HG02938 (cell line): ENCODE data around the gene SNX25.
A peak's percentile ranks its signal among the peaks of the same experiment; 100 is the strongest.
"Not testable (repeated sequence)": the region's sequence is repeated elsewhere in the genome, so short reads cannot be mapped to it uniquely, and the experiment has no call there.

Experiments used
- ATAC-seq: cut with Tn5 transposase; IDR thresholded peaks from one replicate; pipeline ENCODE4 v1.9.1; 2021; ENCODE audit warnings: mild to moderate bottlenecking, moderate library complexity; ENCODE audit not compliant: unreplicated experiment

Gene SNX25

DNA sequence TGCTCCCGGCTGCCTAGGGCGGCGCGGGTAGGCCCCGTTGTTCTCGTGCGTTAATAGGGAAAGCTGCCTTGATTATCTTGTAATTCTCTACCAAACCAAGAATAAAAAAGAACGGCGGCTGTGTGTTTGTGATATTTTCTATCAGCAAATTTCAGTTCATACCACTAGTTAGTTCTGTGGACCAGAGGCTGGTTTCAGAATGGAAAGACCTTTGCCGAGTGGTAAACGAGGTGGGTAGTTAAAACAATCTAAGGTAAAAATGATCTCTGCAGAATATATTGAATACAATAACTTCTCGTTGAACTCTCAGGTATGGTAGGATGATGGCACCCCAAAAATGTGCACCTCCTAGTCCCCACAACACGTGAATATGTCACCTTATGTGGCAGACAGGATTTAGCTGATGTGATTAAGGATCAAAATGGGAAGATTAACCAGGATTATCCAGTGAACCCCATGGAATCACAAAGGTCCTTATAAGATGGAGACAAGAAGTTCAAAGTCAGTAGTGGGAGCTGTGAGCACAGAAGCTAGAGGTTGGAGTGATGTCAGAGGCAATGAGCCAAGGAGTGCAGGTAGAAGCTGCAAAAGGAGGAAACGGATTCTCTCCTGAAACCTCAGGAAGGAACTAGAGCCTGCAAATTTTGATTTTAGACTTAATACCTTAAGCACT, 5.0 kb upstream of the SNX25 start:
- ATAC-seq: no peak

DNA sequence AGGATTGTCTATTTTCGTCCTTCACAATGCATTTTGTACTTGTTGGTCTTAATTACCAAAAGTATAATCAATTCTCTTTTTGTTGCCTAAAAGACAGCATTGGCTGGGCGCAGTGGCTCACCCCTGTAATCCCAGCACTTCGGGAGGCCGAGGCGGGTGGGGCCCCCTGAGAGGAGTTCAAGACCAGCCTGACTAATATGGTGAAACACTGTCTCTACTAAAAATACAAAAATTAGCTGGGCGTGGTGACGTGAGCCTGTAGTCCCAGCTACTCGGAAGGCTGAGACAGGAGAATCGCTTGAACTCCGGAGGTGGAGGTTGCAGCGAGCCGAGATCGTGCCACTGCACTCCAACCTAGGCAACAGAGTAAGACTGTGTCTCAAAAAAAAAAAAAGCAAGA, 4.3 kb upstream of the SNX25 start:
- ATAC-seq: not testable (repeated sequence)

DNA sequence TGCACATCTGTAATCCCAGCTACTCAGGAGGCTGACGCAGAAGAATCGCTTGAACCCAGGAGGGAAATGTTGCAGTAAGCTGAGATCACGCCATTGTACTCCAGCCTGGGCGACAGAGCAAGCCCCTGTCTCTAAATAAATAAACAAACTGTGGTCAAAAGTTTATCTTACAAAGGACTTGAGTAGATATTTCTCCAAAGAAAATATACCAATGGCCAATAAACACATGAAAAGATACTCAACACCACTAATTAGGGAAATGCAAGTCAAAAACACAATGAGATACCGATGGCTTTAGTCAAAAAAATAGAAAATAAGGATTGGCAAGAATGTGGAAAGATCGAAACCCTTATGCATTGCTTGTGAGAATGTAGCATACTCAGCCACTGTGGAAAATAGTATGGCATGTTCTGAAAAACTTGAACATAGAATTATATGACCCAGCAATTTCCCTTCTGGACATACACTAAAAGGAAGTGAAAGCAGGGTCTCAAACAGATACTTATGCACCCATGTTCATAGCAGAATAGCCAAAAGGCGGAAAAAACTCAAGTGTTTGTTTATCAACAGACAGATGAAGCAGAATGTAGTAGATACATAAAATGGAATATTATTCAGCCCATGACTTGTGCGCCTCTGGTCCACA, 3.6 kb upstream of the SNX25 start:
- no peak for ATAC-seq

DNA sequence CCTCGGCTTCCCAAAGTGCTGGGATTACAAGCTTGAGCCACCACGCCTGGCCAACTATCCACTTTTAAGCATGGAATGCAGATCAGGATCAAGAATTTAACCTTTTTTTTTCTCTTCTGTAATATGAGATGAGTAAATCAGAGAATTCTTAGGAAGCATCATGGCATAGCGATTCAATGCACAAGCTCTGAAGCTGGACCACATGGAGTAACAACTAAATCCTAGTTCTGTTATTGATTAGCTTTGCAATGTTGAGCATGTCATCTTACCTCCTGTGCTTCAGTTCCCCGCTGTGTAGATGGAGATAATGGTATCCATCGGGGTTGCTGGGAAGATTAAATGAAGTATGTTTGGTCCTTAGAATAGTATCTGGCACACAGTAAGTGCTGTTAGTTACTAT, 1.9 kb upstream of the SNX25 start:
- no peak for ATAC-seq

DNA sequence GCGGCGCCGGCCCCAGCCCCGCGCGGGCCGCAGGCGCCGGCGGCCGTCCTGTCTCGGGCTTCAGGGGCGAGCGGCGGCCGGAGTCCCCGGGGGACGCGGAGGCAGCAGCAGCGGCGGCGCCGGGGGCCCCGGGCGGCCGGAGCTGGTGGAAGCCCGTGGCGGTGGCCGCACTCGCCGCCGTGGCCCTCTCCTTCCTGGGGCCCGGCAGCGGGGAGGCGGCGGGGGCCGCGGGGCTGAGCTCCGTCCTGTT, 379 bp downstream of the SNX25 start:
- ATAC-seq: peak; percentile 15

DNA sequence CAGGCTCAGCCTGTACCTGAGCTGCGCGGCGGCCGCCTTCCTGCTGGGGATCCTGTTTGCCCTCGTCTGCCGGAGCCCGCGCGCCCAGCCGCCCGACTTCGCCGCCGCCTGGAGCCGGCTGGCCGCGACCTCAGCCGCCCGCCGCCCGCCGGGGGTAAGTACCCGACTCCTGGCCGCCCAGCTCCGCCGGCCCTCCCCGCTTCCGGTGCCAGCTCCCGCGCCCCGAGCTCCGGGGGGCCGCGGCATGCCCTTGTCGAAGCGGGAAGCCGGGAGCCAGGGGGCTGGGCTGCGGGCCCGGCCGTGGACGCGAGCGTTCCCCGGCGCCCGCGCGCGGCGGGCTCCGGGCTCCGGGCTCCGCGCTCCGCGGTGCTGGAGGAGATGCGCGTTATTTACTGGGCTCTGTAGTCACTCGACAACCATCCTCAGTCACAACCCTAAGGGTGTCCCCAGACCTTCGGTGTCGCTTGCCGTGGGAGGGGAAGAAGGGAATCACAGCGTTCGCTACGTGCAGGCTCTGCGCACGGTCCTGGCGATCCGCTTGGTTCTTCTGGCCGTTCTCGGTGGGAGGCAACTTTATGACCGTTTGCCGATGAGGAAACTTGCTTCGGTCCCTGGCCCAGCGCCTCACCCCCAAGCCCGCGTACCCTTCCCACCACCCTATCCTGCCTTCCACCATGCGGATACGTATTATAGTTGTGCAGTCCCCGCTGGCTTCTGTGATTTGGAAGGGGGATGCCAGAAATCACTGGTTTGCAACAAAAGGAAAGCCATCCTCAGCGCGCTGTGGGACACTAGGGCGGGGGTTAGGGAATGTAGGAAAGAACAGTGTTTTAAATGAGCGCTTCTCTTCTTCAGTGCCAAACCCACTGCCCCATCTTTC, 944 bp downstream of the SNX25 start:
- ATAC-seq: peak; percentile 23

DNA sequence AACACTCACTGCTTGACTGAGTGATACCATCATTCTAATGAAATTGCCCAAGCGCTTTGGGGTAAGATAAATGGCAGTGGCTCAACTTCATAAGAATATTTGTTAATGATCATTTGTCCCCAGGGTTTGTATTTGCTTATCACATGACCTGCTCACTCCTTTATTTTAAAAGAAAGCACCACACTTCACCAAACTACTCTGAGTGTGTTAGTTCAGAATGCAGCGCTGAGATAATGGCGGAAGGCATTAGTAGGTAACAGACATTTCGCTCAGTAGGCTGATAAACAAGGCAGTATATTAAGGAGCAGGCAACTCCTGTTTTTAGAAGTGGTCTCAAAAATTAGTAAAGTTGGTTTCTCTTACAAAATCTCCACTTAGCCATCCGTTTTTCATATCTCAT, 1.6 kb downstream of the SNX25 start:
- no peak for ATAC-seq

DNA sequence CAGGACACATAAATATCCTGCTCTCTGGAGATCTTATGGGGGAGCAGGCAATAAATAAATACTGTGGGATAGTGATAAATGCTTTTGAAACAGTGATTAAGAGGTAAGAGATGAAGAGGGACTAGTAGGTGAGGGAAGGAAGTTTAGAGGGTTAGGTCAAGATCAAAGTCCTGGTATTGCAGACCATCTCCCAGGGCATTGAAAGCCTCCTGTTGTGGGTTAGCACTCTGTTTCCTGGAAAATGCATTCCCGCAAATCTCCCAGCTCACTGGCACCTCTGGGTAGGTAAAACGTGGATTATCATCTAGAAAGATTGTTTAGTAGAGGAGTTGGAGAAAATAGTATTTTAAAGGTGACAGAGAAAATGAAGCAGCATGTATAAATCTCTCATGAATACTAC, 2.2 kb downstream of the SNX25 start:
- no peak for ATAC-seq

DNA sequence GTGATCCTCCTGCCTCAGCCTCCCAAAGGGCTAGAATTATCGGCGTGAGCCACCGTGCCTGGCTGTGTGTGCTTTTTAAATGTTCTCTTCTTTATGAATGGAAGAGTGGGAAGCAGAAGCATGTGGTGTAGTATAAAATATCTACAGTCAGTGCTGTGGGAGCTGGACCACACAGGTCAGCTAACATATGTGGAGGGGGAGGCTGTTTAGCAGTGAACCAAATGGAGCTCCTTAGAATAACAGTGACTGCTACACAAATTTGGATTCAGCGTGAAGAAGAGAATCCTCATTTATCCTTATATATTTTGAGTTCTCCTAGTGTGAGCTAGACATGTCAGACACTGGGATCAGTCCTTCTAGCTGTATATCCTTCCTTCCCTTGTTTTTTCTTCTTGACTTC, 3.2 kb downstream of the SNX25 start:
- no peak for ATAC-seq

DNA sequence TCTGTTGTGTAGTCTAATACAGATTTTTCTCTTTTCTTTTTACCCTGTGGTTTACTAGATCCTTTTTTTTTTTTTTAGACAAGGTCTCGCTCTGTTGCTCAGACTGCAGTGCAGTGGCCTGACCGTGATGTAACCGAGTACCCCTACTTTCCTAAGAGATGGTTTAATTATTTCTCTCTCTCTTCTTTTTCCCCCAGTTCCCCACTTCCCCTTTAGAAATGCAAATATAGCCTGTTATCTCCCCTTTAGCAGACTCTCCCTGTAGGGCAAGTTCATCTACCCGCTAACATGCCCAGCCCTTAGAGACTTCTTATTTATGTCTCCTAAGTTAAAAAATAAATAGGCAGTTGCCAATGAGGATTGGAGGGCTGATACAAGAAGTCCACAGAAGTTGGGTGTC, 4.5 kb downstream of the SNX25 start:
- peak; percentile 40 for ATAC-seq

DNA sequence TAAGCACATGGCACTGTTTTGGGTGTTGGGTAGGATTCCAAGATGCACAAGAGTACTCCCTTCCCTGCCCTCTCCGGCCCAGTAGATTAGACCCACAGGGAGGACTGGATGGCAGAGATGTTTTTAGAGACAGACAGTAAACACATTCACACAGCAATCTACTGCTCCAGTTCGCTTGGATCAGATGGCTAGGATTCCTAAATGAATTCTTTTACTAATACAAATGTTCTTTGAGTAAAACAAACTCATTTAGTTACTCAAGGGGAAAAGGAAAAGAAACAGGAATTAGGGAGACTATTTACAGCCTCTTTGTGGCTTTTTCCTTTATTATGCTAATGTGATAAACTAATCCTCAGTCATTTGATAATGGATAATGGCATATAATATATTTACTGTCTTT, 5.9 kb downstream of the SNX25 start:
- no peak for ATAC-seq

DNA sequence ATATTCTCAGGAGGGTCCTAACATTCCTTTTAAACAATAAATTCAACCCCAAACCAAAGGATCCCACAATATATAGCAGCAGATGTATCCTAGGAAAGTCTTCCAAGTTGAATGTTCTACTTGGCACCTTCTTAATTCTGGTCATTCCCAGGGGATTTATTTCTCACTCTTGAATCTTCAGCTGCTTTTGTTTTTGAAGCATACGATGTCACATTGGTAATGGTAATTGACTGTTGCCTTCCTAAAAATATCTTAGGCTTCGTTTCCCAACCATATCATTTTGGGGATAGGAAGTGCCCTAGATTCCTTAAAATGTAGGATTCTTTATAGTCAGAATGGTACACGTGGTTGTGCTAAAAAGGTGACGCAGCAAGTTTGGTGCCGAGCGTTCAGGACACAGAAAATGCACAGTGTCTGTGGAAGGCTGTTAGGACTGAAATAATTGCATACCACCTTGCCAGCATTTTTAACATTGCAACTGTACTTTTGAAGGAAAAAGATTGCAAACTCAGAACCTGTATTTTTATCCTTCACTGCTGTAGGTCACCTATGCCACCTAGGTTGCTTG, 8.1 kb downstream of the SNX25 start:
- ATAC-seq: no peak

DNA sequence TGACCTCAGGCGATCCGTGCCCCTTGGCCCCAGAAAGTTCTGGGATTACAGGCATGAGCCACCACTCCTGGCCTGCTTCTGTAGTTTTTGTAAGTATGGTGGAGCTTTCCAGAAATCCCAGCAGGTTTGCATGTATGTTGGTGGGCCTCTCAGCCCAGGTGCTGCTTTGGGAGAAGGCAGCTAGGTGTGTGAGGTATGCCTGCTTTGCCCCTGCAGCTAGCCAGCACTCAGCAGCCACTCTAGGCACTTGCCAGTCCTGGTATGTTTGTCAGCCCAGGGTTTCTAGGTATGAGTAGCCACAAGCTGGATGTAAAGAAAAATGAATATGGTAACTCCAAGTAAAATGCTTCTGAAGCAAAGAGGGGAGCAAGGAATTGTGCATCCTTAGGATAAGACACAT, 8.9 kb downstream of the SNX25 start:
- ATAC-seq: no peak

DNA sequence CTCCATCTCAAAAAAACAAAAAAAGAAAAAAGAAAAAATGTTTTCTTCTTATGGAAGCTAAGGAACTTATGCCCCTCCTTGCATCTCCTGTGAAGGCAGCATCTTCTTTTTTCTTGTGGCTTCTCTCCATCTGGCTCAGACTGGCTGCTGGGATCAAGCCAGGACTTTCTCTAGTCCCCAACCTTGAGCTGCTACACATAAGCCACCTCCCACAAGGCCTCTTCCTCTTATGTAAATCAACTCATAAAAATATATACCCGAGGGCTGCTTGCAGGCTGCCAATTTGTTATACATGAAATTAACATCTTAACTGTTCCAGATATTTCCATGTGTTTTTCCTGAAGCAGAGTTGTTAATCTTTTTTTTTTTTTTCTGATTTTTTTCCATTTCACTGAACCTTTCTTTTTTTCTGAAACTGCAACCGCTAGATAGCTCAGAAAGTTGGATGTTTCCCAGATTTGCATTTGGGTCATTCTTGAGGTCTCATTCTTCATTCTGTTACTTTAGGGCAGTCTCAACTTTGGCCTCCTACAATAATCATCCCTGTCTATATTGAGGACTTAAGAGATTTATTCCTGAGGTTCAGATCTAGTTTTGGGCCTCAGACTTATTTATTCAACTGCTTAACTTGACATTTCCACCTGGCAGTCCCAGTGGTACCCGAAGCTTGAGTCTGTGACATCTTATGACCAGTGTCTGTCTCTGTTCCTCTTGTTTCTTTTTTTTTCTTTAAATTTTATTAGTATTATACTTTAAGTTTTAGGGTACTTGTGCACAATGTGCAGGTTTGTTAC, 10.3 kb downstream of the SNX25 start:
- ATAC-seq: peak; percentile 74

DNA sequence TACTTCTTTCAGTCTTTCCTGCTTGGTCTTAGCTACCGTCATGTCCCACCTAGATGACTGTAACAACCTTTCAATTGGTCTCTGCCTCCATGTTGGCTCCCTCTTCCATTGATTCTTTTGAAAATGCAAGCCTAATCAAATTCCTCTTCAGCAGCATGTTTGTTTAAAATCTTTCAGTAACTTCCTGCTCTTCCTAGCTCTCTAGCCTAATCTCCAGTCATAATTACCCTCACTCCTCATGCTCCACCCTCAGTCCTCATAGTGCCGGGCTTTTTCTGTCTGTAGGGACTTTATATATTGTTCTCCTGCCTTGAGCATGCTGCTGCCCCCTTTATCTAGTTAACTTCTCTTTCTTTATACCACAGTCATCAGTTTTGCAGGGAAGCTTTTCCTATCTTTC, 12.1 kb downstream of the SNX25 start:
- no peak for ATAC-seq

DNA sequence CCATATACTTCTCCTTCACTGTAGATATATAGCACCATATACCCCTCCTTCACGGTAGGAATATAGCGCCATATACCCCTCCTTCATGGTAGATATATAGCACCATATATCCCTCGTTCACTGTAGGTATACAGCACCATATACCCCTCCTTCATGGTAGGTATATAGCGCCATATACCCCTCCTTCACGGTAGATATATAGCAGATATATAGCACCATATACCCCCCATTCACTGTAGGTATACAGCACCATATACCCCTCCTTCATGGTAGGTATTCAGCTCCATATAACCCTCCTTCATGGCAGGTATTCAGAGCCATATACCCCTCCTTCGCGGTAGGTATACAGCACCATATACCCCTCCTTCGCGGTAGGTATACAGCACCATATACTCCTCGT, 12.5 kb downstream of the SNX25 start:
- no peak for ATAC-seq

DNA sequence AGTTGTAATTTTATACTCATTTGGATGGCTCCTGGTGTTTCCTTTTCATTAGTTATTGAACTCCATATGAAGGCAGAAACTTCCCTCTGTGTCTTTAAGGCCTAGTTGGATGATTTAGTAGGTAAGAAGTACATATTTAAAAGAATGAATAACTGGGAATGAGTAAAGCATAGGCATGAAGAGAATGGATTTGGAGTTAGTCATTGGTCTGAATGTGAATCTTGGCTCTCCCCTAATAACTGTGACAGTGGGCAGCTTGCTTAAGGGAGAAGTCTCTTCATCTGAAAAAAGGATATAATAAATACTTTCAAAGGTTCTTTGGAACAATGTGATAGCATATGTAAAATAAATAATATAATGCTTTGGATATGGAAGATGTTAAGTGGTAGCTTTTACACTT, 13.2 kb downstream of the SNX25 start:
- no peak for ATAC-seq

DNA sequence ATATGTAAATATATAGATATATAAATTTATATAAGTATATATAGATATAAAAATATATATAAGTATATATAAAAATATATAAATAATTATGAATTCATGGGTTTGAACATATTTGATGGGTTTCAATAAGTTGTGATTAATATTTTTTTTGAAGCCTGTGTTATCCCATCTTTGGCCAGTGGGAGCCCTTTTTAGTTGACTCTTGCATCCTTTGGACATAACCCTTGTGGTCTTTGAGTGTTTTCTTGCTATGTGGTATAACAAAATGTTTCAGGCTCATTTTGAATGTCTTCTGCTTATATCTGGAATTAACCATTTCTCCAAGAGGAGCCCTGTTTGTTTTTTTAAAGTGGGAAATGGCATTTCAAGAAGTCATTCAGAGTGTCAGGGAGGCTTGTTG, 15.2 kb downstream of the SNX25 start:
- no peak for ATAC-seq

DNA sequence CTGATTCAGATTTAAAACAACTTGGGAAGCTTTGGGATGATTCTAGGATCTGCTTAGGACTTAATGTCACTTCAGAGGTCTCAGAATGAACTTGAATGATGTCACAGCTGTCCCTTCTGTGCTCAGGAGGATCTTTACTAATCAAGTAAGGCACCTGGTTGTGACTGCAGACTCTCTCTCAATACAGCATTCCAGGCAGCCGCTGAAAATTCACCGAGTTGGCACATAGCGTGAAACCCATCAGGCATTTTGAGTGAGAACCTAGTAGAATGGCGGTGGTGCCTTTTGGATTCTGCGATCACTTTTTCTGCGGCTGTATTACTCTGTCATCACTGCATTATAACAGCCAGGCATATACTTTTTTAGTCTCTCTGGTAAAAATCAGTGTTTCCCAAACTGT, 16.5 kb downstream of the SNX25 start:
- ATAC-seq: no peak

DNA sequence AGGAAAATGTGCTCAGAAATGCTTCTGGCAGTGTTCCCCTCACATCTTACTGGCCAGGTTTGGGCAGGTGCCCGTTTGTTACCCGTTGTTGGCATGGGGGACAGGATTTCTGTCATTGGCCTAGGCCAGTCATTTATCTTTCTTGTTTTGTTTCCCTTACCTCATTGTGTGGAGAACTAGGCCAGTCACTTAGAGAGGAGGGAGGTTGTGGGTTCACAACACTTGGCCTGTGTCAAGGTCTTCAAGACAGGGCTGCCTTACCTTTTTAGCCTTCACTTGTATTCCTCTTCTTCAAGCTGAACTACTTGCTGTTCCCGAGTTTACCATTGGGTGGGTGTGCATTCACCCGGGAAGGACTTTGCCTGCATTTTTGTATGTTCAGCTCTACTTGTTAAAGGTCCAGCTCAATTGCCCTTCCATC, 17.7 kb downstream of the SNX25 start:
- ATAC-seq: no peak

DNA sequence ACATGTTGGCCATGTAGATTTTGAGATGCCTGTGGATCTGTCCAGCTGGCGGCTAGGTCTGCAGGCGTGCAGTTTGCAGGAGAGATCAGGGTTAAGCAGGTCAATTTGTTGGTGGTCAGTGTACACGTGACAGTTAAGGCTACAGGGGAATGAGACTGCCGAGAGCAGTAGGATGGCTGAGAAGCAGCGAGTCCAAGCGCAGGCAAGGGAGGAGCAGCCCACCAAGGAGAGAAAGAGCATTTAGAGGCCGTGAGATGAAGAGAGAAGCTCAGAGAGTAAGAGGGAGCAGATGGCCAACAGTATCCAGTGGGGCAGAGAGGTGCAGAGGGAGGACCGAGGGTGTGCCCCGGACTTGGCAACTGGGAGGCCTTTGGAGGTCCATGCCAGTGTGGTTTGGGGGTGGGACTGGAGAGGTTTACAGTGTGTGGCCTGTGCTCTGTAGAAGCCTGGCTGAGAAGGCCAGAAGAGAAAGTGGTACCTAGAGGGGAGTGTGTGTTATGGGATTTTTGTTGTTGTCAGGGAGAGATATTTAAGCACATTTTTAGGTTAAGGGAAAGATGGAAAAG, 18.4 kb downstream of the SNX25 start:
- no peak for ATAC-seq
